ENCODE results near the gene RAB6B.

Gene RAB6B

GRCh38 chr3:133895208-133896001, at the start of gene RAB6B:
Gene RAB6B (minus strand): TSS chr3:133895882. CDS start chr3:133895466, 416 bp downstream.
- peak within 1 kb of the TSS; percentile 48 for H3K4me3 ChIP-seq (replicated peaks; ENCODE audit: low read depth, low read length)

GRCh38 chr3:133944641-133945380, 49.1 kb upstream of the RAB6B start:
- no peak for TF ChIP-seq CTCF (IDR thresholded peaks at IDR 0.05; ENCODE audit: low read depth, low read length, missing control alignments)
- DNase-seq (ENCODE audit: extremely low read depth, low read depth), result no peak
- H3K4me3 ChIP-seq (replicated peaks; ENCODE audit: low read depth, low read length), result no peak overlapping the region

More at GRCh38 chr3:133895208-133896001, at the start of gene RAB6B:
- no peak for DNase-seq (ENCODE audit: extremely low read depth, low read depth)
- TF ChIP-seq CTCF (IDR thresholded peaks at IDR 0.05; ENCODE audit: low read depth, low read length, missing control alignments), result no peak

DNA sequence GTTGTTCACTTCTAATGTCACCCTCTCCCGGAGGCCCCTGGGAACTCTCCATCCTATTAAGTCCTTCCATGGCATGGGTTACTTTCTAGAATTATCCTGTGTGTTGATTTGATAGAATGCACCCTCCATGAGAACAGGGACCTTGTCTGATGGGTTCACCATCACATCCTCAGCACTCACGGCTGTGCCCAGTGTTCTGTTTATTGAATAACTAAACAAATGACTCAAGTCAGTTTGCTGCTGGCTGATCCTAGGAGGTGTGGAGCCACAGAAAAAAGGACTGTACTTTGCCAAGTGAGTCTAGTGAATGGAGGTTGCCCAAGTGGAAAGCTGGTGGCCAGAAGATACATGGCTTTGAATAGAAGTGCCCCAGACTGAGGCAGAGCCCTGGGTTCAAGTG, 48.5 kb upstream of the RAB6B start:
- no peak overlapping the region for H3K4me3 ChIP-seq (replicated peaks; ENCODE audit: low read depth, low read length)
- TF ChIP-seq CTCF (IDR thresholded peaks at IDR 0.05; ENCODE audit: low read depth, low read length, missing control alignments), result no peak
- no peak for DNase-seq (ENCODE audit: extremely low read depth, low read depth)

DNA sequence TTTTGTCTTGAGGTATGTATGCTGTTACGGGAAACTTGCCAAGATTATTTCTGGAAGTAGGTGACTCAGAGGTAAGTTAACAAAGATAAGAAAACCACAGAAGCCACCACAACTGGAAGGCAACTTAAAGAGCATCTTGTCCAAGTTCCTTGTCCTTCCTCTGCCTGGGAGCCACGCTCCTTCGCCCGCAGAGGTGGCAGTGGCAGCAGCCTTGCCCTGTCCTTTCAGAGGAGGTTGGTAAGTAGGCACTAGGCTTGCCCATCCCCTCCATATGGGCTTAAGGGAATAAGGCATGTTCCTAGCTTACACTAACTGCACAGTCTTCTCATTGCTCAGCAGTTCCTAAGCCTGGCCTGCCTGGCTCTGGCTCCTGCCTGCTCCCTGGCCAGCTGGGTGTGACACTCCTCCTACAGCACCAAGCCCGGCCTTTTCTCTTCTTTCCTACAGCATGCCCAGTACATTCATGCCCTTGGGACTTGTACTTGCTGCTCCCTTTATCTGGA, 48.0 kb upstream of the RAB6B start:
- no peak overlapping the region for H3K4me3 ChIP-seq (replicated peaks; ENCODE audit: low read depth, low read length)
- no peak for DNase-seq (ENCODE audit: extremely low read depth, low read depth)
- no peak for TF ChIP-seq CTCF (IDR thresholded peaks at IDR 0.05; ENCODE audit: low read depth, low read length, missing control alignments)

- TF ChIP-seq CTCF (IDR thresholded peaks at IDR 0.05; ENCODE audit: low read depth, low read length, missing control alignments), result no peak
Measured at GRCh38 chr3:133943031-133943535, 47.4 kb upstream of the RAB6B start.

DNA sequence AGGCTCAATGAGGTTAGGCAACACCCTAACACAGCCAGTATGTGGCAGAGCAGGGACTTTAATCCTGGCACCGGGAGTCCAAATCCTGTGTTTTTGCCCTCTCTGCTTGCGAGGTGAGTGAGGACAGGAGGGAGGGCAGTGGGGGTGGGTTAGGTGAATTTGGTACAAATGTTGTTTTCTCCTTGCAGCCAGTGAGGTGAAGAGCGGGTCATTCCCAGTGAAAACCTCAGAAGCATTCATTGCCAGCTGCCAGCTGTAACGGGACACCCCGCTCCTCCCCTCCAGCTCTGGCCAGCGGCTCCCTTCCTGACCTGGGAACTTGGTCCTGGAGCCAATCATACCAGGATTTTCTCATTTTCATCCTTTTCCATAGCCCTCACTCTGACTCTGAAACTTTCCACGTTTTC, 45.7 kb upstream of the RAB6B start:
- no peak for TF ChIP-seq CTCF (IDR thresholded peaks at IDR 0.05; ENCODE audit: low read depth, low read length, missing control alignments)
- no peak overlapping the region for H3K4me3 ChIP-seq (replicated peaks; ENCODE audit: low read depth, low read length)
- DNase-seq (ENCODE audit: extremely low read depth, low read depth), result no peak

More at GRCh38 chr3:133943031-133943535, 47.4 kb upstream of the RAB6B start:
- no peak for DNase-seq (ENCODE audit: extremely low read depth, low read depth)
- H3K4me3 ChIP-seq (replicated peaks; ENCODE audit: low read depth, low read length), result no peak overlapping the region

All from HFF-Myc (cell line).